Parathyroid adenoma (tissue), 2 donors: ENCODE results near the gene PRKCH.

Experiments
- H2AFZ ChIP-seq: fragments of 300-600 bp; sonication (generic); one replicate; pipeline ENCODE4 v1.7.0; 2017; ENCODE audit warnings: antibody characterized with exemption, mild to moderate bottlenecking
- H3K27ac ChIP-seq: fragments of 300-600 bp; sonication (generic); one replicate; pipeline ENCODE4 v1.7.0; 2017
- H3K27me3 ChIP-seq: fragments of 300-600 bp; sonication (generic); one replicate; pipeline ENCODE4 v1.7.0; 2017; ENCODE audit warnings: low read length; ENCODE audit not compliant: control insufficient read depth, insufficient read depth
- H3K36me3 ChIP-seq: fragments of 300-600 bp; sonication (generic); one replicate; pipeline ENCODE4 v1.7.0; 2017; ENCODE audit warnings: low read length; ENCODE audit not compliant: control insufficient read depth, insufficient read depth
- H3K4me1 ChIP-seq: fragments of 300-600 bp; sonication (generic); one replicate; pipeline ENCODE4 v1.7.0; 2017; ENCODE audit warnings: control low read depth
- H3K4me2 ChIP-seq: fragments of 300-600 bp; sonication (generic); one replicate; pipeline ENCODE4 v1.7.0; 2017; ENCODE audit warnings: low read length
- H3K4me3 ChIP-seq: fragments of 300-600 bp; sonication (generic); one replicate; pipeline ENCODE4 v1.7.0; 2017; ENCODE audit warnings: low read depth, low read length
- H3K79me2 ChIP-seq: fragments of 300-600 bp; sonication (generic); one replicate; pipeline ENCODE4 v1.7.0; 2017; ENCODE audit warnings: control low read depth
- H3K9ac ChIP-seq: fragments of 300-600 bp; sonication (generic); one replicate; pipeline ENCODE4 v1.7.0; 2017; ENCODE audit warnings: mild to moderate bottlenecking
- H3K9me3 ChIP-seq: fragments of 300-600 bp; sonication (generic); one replicate; pipeline ENCODE4 v1.7.0; 2017; ENCODE audit warnings: low read length; ENCODE audit not compliant: control insufficient read depth
- TF ChIP-seq, protein P1 (sequence below): fragments of 300-600 bp; sonication (generic); IDR thresholded peaks from one replicate; pipeline ENCODE4 v1.7.0; 2017; ENCODE audit warnings: antibody characterized with exemption, mild to moderate bottlenecking
- donor health status: primary hyperparathyroidism.

PRKCH gene

DNA sequence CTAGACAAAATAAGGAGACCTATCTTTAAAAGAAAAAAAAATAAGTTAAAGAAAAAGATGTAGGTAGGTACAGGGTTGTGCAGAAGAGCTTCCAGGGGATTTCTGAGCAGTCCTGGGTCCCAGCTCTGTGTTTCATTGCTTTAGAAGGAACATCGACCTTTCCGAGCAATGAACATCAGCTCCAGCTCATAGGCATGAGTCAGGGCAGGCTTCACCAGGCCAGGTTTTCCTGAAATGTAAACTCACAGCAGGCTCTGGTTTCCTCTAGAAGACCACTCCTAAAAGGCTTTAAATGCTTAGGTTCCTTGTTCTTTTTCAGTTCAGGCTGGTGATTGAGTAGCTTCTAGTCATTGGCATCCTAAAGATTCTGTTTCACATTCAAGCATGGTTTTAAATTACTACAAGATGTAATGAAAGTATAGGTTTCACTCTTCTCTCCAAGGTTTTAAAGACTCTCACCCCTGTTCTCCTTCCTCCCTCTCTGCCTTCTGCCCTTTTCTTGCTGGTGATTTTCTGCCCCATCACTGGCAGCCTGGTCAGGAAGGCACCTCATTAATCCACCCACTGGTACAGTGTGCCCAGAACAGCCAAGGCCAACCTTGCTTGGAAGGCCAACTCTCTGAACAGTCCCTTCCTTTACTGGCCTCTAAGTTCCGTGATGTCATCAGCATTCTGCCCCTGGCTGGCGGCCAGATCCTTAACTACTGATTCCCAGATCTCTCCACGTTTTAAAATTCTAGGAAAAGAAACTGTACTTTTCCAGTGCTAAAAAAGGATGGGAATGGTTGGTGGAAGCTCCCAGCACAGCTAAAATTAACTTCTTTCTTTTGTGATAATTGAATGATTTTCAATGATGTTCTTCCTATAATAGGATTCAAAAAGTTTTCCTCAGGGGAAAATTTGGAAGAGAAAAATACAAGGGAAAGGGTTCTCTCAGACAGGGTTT lies 264.5 kb downstream of the PRKCH start:
- Histone ChIP-seq H3K27me3 (no peaks in the 10 kb centered on the region), H3K4me1 (no peaks in the 10 kb centered on the region), H3K4me2 (no peak overlapping the region), H3K4me3 (no peak overlapping the region), H3K9me3 (no peaks in the 10 kb centered on the region), H3K27ac (peak overlapping the region; percentile 29), H3K79me2 (no peaks in the 10 kb centered on the region), H3K9ac (no peak overlapping the region), H3K36me3 (no peaks in the 10 kb centered on the region), H2AFZ (no peak overlapping the region)
- TF ChIP-seq, protein P1, sequence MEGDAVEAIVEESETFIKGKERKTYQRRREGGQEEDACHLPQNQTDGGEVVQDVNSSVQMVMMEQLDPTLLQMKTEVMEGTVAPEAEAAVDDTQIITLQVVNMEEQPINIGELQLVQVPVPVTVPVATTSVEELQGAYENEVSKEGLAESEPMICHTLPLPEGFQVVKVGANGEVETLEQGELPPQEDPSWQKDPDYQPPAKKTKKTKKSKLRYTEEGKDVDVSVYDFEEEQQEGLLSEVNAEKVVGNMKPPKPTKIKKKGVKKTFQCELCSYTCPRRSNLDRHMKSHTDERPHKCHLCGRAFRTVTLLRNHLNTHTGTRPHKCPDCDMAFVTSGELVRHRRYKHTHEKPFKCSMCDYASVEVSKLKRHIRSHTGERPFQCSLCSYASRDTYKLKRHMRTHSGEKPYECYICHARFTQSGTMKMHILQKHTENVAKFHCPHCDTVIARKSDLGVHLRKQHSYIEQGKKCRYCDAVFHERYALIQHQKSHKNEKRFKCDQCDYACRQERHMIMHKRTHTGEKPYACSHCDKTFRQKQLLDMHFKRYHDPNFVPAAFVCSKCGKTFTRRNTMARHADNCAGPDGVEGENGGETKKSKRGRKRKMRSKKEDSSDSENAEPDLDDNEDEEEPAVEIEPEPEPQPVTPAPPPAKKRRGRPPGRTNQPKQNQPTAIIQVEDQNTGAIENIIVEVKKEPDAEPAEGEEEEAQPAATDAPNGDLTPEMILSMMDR: no peak

DNA sequence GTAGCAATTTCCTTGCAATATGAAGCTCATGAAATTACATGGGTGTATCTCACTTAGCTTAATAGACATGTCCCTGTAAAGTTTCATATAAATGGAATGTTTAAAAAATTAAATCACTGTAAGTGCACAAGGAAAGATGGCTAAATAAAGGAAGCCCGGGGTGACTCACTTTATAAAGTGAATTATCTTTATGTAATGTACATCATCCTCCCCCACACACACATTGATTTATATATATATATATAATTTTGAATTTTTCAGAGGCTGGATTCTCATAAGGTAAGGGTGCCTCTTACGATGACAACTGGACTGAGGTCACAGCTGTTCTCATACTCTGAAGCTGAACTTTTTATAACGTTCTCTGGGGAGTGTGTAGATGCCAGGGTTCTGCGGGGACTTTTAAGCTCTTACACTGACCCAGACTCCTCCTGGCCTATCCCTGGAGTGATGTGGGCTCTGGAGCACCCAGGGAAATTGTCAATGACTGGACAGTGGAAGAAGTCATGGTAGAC lies 265.2 kb downstream of the PRKCH start:
- no peaks in the 10 kb centered on the region for H3K4me1 ChIP-seq
- H3K79me2 ChIP-seq: no peaks in the 10 kb centered on the region
- H3K9me3 ChIP-seq: no peaks in the 10 kb centered on the region
- H3K27me3 ChIP-seq: no peaks in the 10 kb centered on the region
- H3K4me3 ChIP-seq: no peak overlapping the region
- no peak overlapping the region for H3K9ac ChIP-seq
- no peak overlapping the region for H3K4me2 ChIP-seq
- no peaks in the 10 kb centered on the region for H3K36me3 ChIP-seq
- H2AFZ ChIP-seq: no peak overlapping the region
- TF ChIP-seq, protein P1: no peak
- H3K27ac ChIP-seq: peak overlapping the region; percentile 42

DNA sequence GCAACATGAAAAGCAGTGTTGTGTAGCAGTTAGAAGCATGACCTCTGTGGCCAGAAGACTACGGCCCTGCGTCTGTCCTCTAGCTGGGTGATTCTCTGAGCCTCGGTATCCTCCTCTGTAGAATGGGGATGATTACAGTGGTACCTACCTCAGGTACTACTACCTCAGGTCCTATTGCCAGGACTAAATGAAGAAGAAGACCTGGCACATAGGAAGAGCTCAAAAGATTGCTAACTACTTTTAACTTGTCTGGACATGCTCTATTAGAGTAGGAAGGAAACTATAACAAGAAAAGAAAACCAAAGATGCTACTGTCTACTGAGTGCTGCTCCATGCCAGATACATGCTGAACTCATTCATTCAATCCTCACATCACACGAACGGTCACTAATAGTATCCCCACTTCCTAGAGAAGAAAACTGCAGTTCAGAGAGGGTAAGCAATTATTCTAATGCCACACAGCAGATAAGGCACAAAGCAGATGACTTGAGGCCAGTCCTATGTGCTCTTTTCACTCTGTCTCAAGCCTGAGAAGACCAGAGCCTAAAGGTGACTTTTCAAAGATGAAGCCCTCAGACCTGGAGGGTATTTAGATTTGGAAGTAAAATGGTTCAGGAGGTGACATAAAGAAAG lies 265.8 kb downstream of the PRKCH start:
- Histone ChIP-seq H2AFZ (no peak overlapping the region), H3K36me3 (no peaks in the 10 kb centered on the region), H3K79me2 (no peaks in the 10 kb centered on the region), H3K4me3 (no peak overlapping the region), H3K9me3 (no peaks in the 10 kb centered on the region), H3K4me1 (no peaks in the 10 kb centered on the region), H3K4me2 (no peak overlapping the region), H3K9ac (no peak overlapping the region), H3K27ac (peak overlapping the region; percentile 42), H3K27me3 (no peaks in the 10 kb centered on the region)
- TF ChIP-seq, protein P1: no peak

DNA sequence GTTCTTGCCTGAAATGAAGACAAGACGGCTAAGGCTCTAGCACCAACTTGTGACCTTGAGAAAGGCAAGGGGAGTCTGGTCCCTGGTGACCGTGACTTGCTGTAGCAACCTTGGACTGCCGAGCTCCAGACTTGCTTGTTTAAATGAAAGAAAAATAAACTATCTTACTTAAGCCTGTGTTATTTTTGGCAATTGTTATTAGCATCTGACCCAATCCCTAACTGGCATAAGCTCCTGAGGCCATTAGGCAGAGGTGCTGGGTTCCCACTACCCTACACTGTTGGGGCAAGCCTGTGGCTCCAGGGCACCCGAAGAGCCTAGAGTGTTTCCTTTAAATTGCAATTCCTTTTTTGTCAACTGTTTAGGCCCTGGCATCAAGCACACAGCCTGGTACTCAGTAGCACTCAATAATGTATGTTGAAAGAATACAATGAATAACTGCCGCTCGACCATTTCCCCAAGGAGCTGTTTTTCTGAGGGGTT lies 267.1 kb downstream of the PRKCH start:
- Histone ChIP-seq H3K4me1 (no peaks in the 10 kb centered on the region), H2AFZ (no peak overlapping the region), H3K79me2 (no peaks in the 10 kb centered on the region), H3K27ac (no peak overlapping the region), H3K27me3 (no peaks in the 10 kb centered on the region), H3K4me3 (no peak overlapping the region), H3K9ac (no peak overlapping the region), H3K36me3 (no peaks in the 10 kb centered on the region), H3K9me3 (no peaks in the 10 kb centered on the region), H3K4me2 (no peak overlapping the region)
- TF ChIP-seq, protein P1: no peak
